NCI-H146 (cell line): Measurements from ENCODE around the gene LY6G6D.

Source experiments
- DNase-seq: peaks from one replicate; lab custom pipeline; 2025; lab: John Stamatoyannopoulos, UW

The LY6G6D gene, protein sequence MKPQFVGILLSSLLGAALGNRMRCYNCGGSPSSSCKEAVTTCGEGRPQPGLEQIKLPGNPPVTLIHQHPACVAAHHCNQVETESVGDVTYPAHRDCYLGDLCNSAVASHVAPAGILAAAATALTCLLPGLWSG

GRCh38 chr6:31715022-31715958 lies at the start of gene LY6G6D:
LY6G6D (plus strand) TSS chr6:31715348; CDS start chr6:31715356, 8 bp downstream.
- DNase-seq: no peak

DNA sequence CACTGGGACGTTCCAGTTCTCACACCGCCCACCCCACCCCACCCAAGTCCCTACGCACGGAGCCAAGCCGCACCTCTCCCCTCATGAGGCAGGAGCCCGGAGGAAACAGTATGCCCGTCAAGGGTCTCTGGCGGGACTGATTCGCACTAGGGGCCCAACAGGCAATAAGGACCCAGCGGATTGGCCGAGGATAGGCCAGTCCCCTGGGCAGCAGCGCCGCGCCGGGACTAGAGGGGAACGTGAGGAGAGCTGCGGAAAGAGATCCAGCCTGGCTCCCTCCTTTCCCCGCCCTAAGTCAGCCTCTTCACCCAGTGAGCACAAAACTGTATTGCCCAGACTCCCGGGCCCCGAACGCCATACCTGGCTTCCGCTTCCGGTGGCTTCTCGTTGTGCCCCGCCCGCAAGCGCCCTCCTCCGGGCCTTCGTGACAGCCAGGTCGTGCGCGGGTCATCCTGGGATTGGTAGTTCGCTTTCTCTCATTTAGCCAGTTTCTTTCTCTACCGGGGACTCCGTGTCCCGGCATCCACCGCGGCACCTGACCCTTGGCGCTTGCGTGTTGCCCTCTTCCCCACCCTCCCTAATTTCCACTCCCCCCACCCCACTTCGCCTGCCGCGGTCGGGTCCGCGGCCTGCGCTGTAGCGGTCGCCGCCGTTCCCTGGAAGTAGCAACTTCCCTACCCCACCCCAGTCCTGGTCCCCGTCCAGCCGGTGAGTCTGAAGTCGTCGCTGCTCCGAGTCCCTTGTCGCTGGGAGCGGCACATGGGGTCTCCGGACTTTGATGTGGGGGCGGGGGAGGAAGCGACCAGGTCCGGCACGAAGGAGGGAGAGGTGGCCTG lies 49.4 kb upstream of the LY6G6D start, which contains the start of gene CSNK2B:
Gene CSNK2B, plus strand, starts transcription at position 580 of the 836 bp plus-strand sequence. CDS start 752 bp downstream, outside the sequence.
- DNase-seq: peak; percentile 98

GRCh38 chr6:31666337-31666965 lies 48.7 kb upstream of the LY6G6D start:
- no peak for DNase-seq

DNA sequence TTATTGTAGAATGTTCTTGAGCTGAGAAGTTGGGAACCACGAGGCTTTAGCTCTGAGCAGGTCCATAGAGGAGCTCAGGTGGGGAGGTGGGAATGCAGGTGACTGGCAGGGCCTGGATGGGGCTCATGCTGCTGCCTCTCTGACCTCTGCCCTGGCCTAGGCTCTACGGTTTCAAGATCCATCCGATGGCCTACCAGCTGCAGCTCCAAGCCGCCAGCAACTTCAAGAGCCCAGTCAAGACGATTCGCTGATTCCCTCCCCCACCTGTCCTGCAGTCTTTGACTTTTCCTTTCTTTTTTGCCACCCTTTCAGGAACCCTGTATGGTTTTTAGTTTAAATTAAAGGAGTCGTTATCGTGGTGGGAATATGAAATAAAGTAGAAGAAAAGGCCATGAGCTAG lies 45.5 kb upstream of the LY6G6D start, which contains the start of gene LY6G5B:
Gene LY6G5B, plus strand, starts transcription at position 301 of the 400 bp plus-strand sequence. CDS start 975 bp downstream, outside the sequence.
- DNase-seq: no peak

DNA sequence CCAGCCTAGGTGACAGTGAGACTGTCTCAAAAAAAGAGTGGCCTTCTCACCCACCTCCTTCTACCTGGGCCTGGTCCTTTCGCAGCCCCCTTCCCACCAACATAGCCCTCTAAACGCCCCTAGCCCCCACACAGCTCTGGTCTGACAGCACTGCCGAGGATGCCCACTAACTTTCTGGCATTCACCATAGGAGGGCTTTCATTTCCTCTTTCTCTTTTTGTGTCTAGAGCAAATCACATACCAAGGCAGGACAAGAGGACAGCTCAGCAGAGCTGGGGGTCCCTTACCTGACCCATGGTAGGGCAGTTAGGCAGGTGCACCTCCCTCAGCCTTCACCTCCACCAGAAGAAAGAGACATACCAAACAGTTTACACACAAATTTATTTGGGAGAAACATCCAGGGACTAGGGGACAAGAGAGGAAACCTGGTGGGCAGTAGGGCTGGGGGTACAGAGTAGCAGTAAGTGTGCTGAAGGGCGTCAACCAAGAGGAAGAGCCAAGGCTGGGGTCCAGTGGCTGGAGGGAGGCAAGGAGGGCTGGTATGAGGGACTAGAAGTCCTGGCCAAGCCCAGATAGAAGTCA lies 38.7 kb upstream of the LY6G6D start:
- DNase-seq: no peak

GRCh38 chr6:31676904-31677303 lies 38.2 kb upstream of the LY6G6D start:
- DNase-seq: no peak

- DNase-seq: no peak
These were observed 37.2 kb upstream of the LY6G6D start for GRCh38 chr6:31677955-31678354.

- peak; percentile 83 for DNase-seq
These were observed 34.7 kb upstream of the LY6G6D start, which contains the start of gene LY6G5C for GRCh38 chr6:31680226-31681134. LY6G5C (minus strand) TSS chr6:31681067; CDS start chr6:31680373, 694 bp downstream.

GRCh38 chr6:31681135-31681671 lies 33.9 kb upstream of the LY6G6D start:
- DNase-seq: peak; percentile 48

DNA sequence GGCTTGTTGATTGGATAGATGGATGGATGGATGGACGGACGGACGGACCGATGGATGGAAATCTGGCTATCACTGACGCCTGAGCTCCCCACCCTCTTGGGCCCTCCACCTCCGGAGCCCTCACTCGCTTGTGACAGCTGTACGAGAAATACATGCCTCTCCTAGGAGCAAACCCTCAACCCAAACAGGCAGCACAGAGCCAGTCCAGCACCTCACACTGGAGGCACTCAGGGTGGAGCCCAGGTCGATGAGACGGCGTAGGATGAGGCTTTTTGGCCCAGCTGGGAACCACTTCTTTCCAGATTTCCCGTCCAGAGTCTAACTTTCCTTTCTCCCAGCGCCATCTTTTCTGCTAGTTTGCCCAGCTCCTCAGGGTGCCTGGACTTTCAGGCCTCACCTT lies 31.6 kb upstream of the LY6G6D start:
- peak; percentile 44 for DNase-seq

- DNase-seq: no peak
These were observed 28.7 kb upstream of the LY6G6D start for GRCh38 chr6:31686483-31686882.

DNA sequence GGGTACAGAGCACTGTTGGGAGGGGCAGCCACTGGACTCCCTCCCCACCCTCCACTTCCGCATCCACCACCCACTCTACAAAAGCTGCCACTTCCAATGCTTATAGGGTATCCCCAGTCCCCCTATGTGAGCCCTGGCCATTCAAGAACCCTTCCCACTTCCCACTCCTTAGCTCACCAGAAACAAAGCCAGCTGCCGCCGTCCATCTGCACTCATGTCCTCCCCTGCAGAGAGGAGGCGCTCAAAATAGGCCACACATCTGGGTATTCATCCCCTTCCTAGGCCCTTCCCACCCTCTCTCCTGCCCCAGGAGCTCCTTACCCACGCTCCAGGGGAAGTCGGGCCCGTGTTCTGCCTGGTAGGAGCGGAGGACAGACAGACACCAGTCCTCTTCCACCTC lies 27.8 kb upstream of the LY6G6D start:
- DNase-seq: no peak

DNA sequence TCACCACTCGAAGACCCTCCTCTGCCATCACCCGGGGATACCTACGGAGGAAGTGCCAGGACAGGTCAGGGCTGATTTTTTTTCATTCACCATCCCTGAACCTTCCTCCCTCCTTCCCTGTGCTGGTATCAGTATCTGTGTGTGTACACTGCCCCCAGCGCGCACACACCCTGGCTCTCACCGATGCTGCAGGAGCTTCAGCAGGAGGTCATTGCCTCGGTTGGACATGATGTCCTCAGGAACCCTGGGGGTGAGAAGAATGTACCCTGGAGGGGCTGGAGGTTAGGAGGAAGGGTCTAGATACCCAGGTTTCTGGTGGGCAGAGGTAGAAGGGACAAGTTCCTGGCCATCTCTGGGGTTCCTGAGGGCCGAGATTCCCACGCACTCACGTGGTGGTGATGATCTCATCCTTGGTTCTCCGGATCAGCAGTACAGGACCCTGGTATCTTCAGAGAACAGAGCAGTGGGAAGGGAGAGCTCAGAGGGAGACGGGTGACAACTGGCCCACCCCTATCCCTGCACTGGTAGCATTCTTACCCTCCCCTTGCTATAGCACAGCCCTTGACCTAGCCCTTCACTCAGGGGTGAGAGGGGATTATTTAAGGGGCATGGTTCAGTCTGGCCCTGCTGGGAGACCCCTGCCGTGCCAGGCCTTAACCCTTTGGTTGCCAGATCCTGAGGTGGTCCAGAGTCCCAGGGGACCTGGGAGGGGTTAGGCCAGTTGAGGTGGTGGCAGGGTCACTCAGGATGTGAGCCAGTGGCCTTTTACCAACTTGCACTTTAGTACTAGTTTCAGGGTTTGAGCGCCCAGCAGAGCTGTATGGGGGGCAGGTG lies 27.1 kb upstream of the LY6G6D start:
- no peak for DNase-seq

GRCh38 chr6:31689249-31690110 lies 25.7 kb upstream of the LY6G6D start:
- DNase-seq: no peak

- DNase-seq: no peak
These were observed 24.7 kb upstream of the LY6G6D start for GRCh38 chr6:31690231-31691077.

GRCh38 chr6:31691078-31691463 lies 24.1 kb upstream of the LY6G6D start:
- DNase-seq: no peak

DNA sequence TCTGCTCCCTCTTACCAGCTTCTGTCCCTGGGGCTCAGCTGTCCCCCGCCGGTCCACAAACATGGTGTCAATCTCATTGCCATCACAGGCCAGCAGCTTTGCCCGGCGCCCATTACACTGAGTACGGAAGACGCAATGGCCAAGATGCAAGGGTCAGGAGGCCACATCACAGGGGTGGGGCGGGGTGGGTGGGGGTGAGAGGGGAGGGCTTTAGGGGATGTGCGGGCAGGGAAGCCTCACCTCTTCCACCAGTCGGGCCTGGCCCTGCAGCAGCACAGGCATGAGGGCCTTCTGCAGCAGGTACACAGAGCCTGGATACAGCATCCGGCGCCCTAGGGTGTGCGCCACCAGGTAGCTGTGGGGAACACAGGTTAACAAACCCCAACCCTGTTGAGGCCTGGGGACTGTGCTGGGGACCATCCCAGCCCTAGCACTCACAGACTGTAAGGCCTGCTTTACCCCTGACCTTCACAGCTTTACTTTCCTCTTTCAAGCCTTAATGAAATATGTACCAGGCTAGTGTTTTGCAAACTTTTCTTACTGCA lies 23.5 kb upstream of the LY6G6D start:
- DNase-seq: no peak
